ENCODE results near the gene QSOX2. TPM values are rescaled to one million over a fixed set of nuclear protein-coding genes. Genes with fewer than 3 reads are reported as not detected.

Gene QSOX2
- total RNA-seq, 1 donor from 2014 or later = 15.5 TPM

DNA sequence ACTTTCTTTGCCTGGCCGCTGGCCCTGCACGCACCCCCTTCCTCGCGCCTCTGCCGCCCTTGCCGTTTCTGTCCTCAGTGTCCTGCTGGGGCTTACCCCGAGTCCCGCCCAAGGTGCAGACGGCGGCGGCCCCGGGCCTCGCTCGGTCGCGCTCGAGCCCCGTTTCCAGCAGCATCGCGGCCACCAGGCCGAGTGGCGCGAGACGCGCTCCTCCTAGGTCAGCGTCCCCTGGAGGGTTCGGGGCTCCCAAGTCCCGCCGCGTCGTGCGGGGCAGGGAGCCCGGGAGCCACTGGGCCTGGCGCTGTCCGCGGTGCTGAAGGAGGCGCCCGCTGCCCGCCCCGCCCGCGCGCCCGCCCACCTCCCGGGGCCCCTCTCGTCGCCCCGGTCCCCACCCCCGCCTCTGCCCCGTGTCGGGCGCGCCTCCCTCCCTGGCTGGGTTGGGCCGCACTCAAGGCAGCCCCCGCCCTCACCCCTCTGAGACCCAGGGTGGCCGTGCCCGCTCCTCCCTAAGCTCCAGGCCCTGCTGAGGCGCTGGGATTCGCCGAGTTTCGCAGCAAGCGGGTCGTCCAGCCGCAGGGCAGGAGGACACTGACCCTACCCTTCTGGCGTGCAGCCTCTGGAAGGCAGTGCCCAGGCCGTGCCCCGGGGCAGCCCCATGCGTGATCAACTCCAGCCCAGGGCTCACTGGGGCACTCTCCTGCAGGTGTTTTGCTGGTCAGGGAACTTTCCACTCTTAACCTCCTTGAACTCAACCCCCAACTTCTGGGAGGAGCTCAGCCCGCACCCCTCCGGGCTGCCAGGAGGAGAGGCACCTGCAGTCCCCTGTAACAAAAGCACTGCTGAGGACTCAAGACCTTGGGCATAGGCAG is 40.5 kb downstream of the QSOX2 start, which contains the start of gene LHX3:
Gene LHX3, minus strand, starts transcription at position 291 of the 869 bp plus-strand sequence. Its CDS starts 116 bp downstream, at position 175.
- Mint-ChIP-seq H3K4me3 (ENCODE audit: unreplicated experiment) (no peak within 1 kb of the TSS), H3K27me3 (ENCODE audit: unreplicated experiment) (peaks cover 13% of the 10 kb centered on the region), H3K36me3 (ENCODE audit: unreplicated experiment) (peaks cover 8% of the 10 kb centered on the region), H3K27ac (ENCODE audit: unreplicated experiment) (no peak within 1 kb of the TSS), H3K4me1 (ENCODE audit: unreplicated experiment) (no peaks in the 10 kb centered on the region), H3K9me3 (ENCODE audit: unreplicated experiment) (no peaks in the 10 kb centered on the region)
- no peak for DNase-seq (ENCODE audit: extremely low spot score, unreplicated experiment)
- TF ChIP-seq, protein P1, sequence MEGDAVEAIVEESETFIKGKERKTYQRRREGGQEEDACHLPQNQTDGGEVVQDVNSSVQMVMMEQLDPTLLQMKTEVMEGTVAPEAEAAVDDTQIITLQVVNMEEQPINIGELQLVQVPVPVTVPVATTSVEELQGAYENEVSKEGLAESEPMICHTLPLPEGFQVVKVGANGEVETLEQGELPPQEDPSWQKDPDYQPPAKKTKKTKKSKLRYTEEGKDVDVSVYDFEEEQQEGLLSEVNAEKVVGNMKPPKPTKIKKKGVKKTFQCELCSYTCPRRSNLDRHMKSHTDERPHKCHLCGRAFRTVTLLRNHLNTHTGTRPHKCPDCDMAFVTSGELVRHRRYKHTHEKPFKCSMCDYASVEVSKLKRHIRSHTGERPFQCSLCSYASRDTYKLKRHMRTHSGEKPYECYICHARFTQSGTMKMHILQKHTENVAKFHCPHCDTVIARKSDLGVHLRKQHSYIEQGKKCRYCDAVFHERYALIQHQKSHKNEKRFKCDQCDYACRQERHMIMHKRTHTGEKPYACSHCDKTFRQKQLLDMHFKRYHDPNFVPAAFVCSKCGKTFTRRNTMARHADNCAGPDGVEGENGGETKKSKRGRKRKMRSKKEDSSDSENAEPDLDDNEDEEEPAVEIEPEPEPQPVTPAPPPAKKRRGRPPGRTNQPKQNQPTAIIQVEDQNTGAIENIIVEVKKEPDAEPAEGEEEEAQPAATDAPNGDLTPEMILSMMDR (IDR thresholded peaks at IDR 0.05) = no peak

- no peak for DNase-seq (ENCODE audit: extremely low spot score, unreplicated experiment)
- H3K9me3 Mint-ChIP-seq (ENCODE audit: unreplicated experiment) = no peaks in the 10 kb centered on the region
- no peak overlapping the region for H3K4me3 Mint-ChIP-seq (ENCODE audit: unreplicated experiment)
- no peak overlapping the region for H3K27ac Mint-ChIP-seq (ENCODE audit: unreplicated experiment)
- no peaks in the 10 kb centered on the region for H3K4me1 Mint-ChIP-seq (ENCODE audit: unreplicated experiment)
- H3K27me3 Mint-ChIP-seq (ENCODE audit: unreplicated experiment) = peaks cover 13% of the 10 kb centered on the region
- H3K36me3 Mint-ChIP-seq (ENCODE audit: unreplicated experiment) = peaks cover 8% of the 10 kb centered on the region
- TF ChIP-seq, protein P1 (IDR thresholded peaks at IDR 0.05) = no peak
These were observed 41.3 kb downstream of the QSOX2 start for GRCh38 chr9:136204145-136204805.

GRCh38 chr9:136203408-136204144 is 42.0 kb downstream of the QSOX2 start:
- H3K27ac Mint-ChIP-seq (ENCODE audit: unreplicated experiment) = no peak overlapping the region
- peaks cover 13% of the 10 kb centered on the region for H3K27me3 Mint-ChIP-seq (ENCODE audit: unreplicated experiment)
- TF ChIP-seq, protein P1 (IDR thresholded peaks at IDR 0.05) = no peak
- no peak overlapping the region for H3K4me3 Mint-ChIP-seq (ENCODE audit: unreplicated experiment)
- H3K4me1 Mint-ChIP-seq (ENCODE audit: unreplicated experiment) = no peaks in the 10 kb centered on the region
- H3K9me3 Mint-ChIP-seq (ENCODE audit: unreplicated experiment) = no peaks in the 10 kb centered on the region
- DNase-seq (ENCODE audit: extremely low spot score, unreplicated experiment) = no peak
- H3K36me3 Mint-ChIP-seq (ENCODE audit: unreplicated experiment) = peaks cover 7% of the 10 kb centered on the region

- peaks cover 18% of the 10 kb centered on the region for H3K27me3 Mint-ChIP-seq (ENCODE audit: unreplicated experiment)
- no peak overlapping the region for H3K4me3 Mint-ChIP-seq (ENCODE audit: unreplicated experiment)
- TF ChIP-seq, protein P1 (IDR thresholded peaks at IDR 0.05) = no peak
- DNase-seq (ENCODE audit: extremely low spot score, unreplicated experiment) = no peak
- peaks cover 4% of the 10 kb centered on the region for H3K36me3 Mint-ChIP-seq (ENCODE audit: unreplicated experiment)
- no peak overlapping the region for H3K27ac Mint-ChIP-seq (ENCODE audit: unreplicated experiment)
- no peaks in the 10 kb centered on the region for H3K4me1 Mint-ChIP-seq (ENCODE audit: unreplicated experiment)
- no peaks in the 10 kb centered on the region for H3K9me3 Mint-ChIP-seq (ENCODE audit: unreplicated experiment)
These were observed 42.9 kb downstream of the QSOX2 start for GRCh38 chr9:136202454-136203407.

Data from osteocyte (in vitro differentiated cells).